HG03460 (cell line): ENCODE results near the gene CLIC3.

ENCODE experiments used
- ATAC-seq: cut with Tn5 transposase; IDR thresholded peaks from one replicate; pipeline ENCODE4 v1.9.1; 2021; ENCODE audit not compliant: unreplicated experiment

Gene CLIC3

GRCh38 chr9:136955202-136955942 lies 41.0 kb downstream of the CLIC3 start:
- no peak for ATAC-seq

GRCh38 chr9:136954270-136955083 lies 41.9 kb downstream of the CLIC3 start:
- ATAC-seq = no peak

DNA sequence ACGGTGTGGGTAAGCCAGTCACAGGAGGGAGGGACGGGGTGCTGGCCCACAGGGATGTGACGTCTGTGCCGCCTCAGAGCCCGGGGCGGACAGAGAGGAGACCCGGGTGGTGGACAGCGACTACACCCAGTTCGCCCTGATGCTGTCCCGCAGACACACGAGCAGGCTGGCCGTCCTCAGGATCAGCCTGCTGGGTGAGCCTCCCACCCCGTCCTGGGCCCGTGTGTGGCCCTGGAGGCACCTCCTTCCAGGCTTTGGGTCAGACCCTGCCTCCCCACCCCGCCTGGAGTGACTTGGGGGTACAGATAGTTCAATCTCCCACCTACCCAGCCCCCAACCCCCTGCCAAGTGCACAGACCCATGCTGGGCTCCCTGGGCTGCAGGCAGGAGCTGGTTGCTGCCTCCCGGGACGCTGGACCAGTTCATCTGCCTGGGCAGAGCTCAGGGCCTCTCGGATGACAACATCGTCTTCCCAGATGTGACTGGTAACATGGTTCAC lies 42.5 kb downstream of the CLIC3 start:
- ATAC-seq = no peak

DNA sequence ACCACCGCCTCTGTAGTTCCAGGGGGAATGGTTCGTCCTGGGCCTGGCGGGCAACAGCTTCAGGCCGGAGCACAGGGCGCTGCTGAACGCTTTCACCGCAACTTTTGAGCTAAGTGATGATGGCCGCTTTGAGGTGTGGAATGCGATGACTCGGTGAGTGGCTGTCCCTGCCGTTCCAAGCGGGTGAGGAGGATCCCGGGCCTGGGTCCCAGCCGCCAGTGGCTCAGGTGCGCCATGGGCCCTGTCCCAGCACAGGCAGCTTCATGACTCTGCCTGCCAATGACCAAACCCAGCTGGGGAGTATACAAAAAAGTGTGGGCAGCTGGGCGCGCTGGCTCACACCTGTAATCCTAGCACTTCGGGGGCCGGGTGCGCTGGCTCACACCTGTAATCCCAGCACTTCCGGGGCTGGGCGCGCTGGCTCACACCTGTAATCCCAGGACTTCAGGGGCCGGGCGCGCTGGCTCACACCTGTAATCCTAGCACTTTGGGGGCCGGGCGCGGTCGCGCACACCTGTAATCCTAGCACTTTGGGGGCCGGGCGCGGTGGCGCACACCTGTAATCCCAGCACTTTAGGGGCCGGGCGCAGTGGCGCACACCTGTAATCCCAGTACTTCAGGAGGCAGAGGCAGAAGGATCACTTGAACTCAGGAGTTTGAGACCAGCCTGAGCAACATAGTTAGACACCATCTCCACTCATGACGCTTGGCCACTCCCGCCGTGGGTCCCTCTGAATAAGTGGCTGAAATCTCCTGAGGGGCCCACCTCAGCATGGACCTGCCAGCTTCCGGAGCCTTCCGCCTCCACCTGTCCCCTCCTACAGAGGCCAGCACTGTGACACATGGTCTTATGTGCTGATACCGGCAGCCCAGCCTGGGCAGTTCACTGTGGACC lies 43.2 kb downstream of the CLIC3 start:
- ATAC-seq = no peak

GRCh38 chr9:136952321-136952850 lies 44.0 kb downstream of the CLIC3 start:
- no peak for ATAC-seq

DNA sequence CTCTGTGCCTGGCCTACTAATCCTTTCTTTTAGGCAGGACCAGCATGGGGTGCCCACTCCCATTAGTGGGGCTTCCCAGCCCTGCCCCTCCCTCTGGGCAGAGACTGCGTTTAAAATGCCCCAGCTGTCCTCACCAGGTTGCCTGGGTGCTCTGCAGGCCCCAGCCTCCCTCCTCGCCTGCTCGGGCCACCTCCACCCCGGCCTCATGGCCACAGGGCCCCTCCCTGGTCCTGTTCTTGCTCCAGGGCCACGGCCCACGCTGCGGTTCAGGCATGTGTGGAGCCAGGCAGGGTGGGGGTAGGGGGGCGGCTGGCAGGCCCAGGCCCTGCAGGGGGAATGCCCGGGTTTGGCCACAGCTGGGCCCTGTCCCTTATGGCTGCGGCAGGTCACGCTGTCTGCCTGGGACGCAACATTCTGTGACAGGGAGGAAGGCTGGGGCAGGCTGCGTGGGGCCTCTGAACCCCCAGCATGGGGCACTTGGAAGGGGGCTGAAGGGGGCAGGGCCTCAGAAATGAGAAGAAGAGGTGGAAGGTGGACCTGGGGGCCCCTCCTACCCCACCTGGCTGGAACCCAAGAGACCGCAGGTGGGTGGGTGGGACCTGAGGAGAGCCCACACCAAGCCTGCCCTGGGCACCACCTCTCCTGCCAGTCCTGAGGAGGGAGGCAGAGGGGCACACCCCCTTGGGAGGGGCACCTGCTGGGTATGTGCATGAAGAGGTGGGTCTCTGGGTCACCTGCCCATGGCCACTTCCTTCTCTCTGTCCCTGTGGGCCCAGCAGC lies 44.6 kb downstream of the CLIC3 start, which contains the start of gene LCN12:
TSS of gene LCN12 (plus strand) at position 733 of the 780 bp plus-strand sequence. CDS start 55 bp downstream, outside the sequence.
- no peak for ATAC-seq

DNA sequence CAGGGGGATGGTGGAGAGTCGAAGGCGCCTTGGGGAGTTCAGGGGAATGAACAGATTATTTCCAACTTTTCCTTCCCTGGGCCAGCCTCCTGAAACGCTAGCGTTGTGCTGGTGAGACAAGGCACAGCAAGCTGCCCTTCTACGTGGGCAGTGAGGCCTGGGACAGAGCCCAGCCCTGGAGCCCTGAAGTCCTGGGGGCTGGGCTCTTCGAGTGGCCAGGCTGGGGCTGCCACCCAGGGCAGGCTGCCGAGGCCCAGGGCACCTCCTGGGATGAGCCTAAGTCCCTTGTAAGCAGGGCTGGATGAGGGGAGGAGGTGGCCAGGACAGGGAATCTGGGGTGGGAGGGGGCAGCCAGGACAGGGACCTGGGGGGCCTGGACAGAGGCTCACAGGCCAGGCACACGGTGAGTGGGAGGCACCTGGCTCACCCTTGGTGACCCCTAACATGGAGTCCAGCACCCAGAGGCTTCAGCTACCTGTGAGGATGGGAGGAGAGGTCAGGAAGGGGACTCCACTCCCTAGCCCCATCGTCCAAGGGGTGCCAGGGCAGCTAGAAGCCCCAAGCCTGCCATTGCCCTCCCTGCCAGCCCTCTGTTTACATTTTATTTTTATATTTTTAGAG lies 45.6 kb downstream of the CLIC3 start:
- ATAC-seq = no peak

GRCh38 chr9:136949817-136950655 lies 46.3 kb downstream of the CLIC3 start:
- ATAC-seq = peak; percentile 80

- no peak for ATAC-seq
Measured at GRCh38 chr9:136949239-136949816, 47.0 kb downstream of the CLIC3 start.

DNA sequence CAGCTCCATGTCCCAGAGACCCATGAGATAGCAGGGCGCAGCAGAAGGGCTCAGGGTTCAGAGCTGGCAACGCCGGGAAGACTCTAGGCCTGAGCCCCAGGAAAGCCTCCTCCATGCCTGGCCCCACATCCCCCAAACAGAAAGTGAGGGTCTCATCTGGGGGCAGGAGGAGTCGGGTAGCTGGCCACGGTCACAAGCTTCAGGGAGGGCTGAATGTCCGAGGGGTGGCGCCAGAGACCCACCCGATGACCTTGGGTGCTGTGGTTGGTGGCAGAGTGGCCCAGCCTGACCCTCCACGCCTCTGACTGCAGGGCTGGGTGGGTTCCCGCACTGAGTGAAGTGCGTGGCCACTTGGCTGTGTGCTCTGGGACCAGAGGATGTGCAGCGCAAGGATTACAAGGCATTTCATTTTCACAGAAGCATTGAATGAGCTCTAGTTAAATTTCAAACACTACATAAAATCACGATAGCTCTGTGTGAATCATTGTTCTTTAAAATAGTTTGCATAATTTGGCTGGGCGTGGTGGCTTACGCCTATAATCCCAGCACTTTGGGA lies 48.3 kb downstream of the CLIC3 start:
- ATAC-seq = no peak

- no peak for ATAC-seq
Measured at GRCh38 chr9:136947028-136947891, 49.1 kb downstream of the CLIC3 start.

DNA sequence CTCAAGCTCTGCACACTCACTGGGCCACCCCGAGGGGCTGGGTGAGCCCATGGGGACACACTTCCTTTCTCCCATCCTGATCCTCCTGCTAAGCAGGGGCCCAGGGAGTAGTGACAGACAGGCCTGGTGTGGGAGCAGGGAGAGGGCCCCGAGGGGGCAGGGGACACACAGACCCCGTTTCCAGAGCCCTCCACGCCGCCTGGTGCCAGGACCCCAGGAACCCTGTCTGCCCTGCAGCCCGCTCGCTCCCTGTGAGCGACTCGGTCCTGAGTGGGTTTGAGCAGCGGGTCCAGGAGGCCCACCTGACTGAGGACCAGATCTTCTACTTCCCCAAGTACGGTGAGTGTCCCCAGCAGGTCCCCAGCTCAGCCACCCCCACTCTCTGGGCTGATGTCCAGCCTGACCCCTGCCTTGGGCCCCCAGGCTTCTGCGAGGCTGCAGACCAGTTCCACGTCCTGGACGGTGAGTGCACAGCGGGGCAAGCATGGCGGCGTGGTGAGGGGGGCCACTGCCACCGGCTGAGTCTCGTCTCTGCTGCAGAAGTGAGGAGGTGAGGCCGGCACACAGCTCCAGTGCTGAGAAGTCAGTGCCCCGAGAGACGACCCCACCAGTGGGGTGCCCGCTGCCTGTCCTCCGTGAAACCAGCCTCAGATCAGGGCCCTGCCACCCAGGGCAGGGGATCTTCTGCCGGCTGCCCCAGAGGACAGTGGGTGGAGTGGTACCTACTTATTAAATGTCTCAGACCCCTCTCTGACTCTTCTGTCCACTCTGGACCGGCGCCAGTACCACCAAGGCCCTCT lies 49.9 kb downstream of the CLIC3 start:
- ATAC-seq = no peak

- ATAC-seq = no peak
Measured at GRCh38 chr9:136945333-136946227, 50.8 kb downstream of the CLIC3 start.
